ENCODE data around the gene APBA1. TPM values are rescaled to one million over a fixed set of nuclear protein-coding genes. Genes with fewer than 3 reads are reported as not detected.

The APBA1 gene
- total and polyA plus RNA-seq, 2 donors (not counting 3 experiments of a cell fraction or from before 2014, with no cell fraction given): 6.1 to 11.3 TPM

GRCh38 chr9:69675563-69675962, 3.4 kb upstream of the APBA1 start:
- Histone ChIP-seq H3K9ac (replicated peaks; ENCODE audit: extremely low read depth, insufficient read depth, low read length) (no peak overlapping the region), H3K79me2 (ENCODE audit: control insufficient read depth, insufficient read depth, low read length) (no peaks in the 10 kb centered on the region), H3K36me3 (ENCODE audit: control insufficient read depth in 2 of 2, extremely low read depth in 1 of 2, insufficient read depth in 2 of 2, low read length in 2 of 2) (no peaks in the 10 kb centered on the region), H3K4me1 (ENCODE audit: control insufficient read depth, extremely low read depth, insufficient read depth, low read length) (peaks cover 36% of the 10 kb centered on the region), H4K20me1 (replicated peaks; ENCODE audit: control insufficient read depth, extremely low read depth, insufficient read depth, low read length) (no peaks in the 10 kb centered on the region), H3K9me1 (replicated peaks; ENCODE audit: control insufficient read depth, extremely low read depth, insufficient read depth, low read length) (no peaks in the 10 kb centered on the region), H3K27ac (ENCODE audit: insufficient read depth, low read depth, low read length) (peak overlapping the region; percentile 46), H2AFZ (ENCODE audit: low read depth, low read length) (no peak overlapping the region), H3K9me3 (replicated peaks; ENCODE audit: control insufficient read depth, insufficient read depth, low read length) (no peaks in the 10 kb centered on the region), H3K4me3 (replicated peaks in 1 of 3; ENCODE audit: insufficient read depth in 1 of 3, low read depth in 1 of 3, low read length in 3 of 3) (no peak overlapping the region), H3K27me3 (ENCODE audit: control insufficient read depth in 2 of 2, insufficient read depth in 2 of 2, low read length in 2 of 2) (peaks cover 6 to 10% of the 10 kb centered on the region in 2 experiments), H3K4me2 (ENCODE audit: insufficient read depth, low read length) (peak overlapping the region; percentile 56)
- CTCF ChIA-PET: no interaction called here
- FAIRE-seq (no peak), DNase-seq (ENCODE audit: low read depth, low spot score) (peak; percentile 20)
- POLR2A ChIA-PET: no interaction called here
- no TSS peak for BruUV-seq (replicated peaks)
- dilution Hi-C loops (cut with MboI; ENCODE audit: extremely low pct_ligation_motif_present, low sequenced_read_pairs): no loop called here
- no peak for TF ChIP-seq POLR2AphosphoS5 (IDR thresholded peaks at IDR 0.05; ENCODE audit: insufficient read depth, low read depth, low read length)
- no peak for TF ChIP-seq MYC (IDR thresholded peaks at IDR 0.05; ENCODE audit: low read depth, low read length)
- TF ChIP-seq, protein P1, sequence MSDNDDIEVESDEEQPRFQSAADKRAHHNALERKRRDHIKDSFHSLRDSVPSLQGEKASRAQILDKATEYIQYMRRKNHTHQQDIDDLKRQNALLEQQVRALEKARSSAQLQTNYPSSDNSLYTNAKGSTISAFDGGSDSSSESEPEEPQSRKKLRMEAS (IDR thresholded peaks at IDR 0.05; ENCODE audit: insufficient read depth, insufficient read length): no peak
- no peak for TF ChIP-seq JUN (IDR thresholded peaks at IDR 0.05; ENCODE audit: borderline replicate concordance, insufficient read depth, insufficient read length, low read depth)
- TF ChIP-seq POLR2A (IDR thresholded peaks at IDR 0.05; ENCODE audit: low read depth, low read length): no peak
- TF ChIP-seq GATA2 (IDR thresholded peaks at IDR 0.05; ENCODE audit: insufficient read depth, insufficient read length, low read depth, low read length): no peak
- TF ChIP-seq EZH2 (IDR thresholded peaks at IDR 0.05; ENCODE audit: borderline replicate concordance, low read depth, low read length, severe bottlenecking): no peak
- intact Hi-C loops (cut with micrococcal nuclease): loop anchor here (1.0 to 10.0 kb wide), 4 partner anchors 93 to 739 kb away; partner anchors contain the start of genes KLF9 and SMC5
